Stimulated activated memory B cell treated with anti-CD40 and anti-IgM and Interleukin-4, amounts not matched to agents 10 μg/mL and 1 μg/mL and 100 μg/mL, for 72 hours (primary cell): ENCODE data around the gene NPRL2.

ENCODE experiments used
- ATAC-seq: fragments of 150-1000 bp; cut with Tn5 transposase; 2 replicates; pipeline ENCODE4 v1.10.0; 2021
- H3K27ac Mint-ChIP-seq: one replicate; pipeline ENCODE4 v1.8.0; 2022; ENCODE audit warnings: mild to moderate bottlenecking, mixed read lengths
- H3K27me3 Mint-ChIP-seq: one replicate; pipeline ENCODE4 v1.8.0; 2022; ENCODE audit warnings: mixed read lengths
- H3K36me3 Mint-ChIP-seq: one replicate; pipeline ENCODE4 v1.8.0; 2022; ENCODE audit warnings: mixed read lengths
- H3K4me1 Mint-ChIP-seq: one replicate; pipeline ENCODE4 v1.8.0; 2022; ENCODE audit warnings: mixed read lengths
- H3K4me3 Mint-ChIP-seq: one replicate; pipeline ENCODE4 v1.8.0; 2022; ENCODE audit warnings: mild to moderate bottlenecking, moderate library complexity, mixed read lengths
- H3K9me3 Mint-ChIP-seq: one replicate; pipeline ENCODE4 v1.8.0; 2022; ENCODE audit warnings: mixed read lengths

NPRL2 gene

DNA sequence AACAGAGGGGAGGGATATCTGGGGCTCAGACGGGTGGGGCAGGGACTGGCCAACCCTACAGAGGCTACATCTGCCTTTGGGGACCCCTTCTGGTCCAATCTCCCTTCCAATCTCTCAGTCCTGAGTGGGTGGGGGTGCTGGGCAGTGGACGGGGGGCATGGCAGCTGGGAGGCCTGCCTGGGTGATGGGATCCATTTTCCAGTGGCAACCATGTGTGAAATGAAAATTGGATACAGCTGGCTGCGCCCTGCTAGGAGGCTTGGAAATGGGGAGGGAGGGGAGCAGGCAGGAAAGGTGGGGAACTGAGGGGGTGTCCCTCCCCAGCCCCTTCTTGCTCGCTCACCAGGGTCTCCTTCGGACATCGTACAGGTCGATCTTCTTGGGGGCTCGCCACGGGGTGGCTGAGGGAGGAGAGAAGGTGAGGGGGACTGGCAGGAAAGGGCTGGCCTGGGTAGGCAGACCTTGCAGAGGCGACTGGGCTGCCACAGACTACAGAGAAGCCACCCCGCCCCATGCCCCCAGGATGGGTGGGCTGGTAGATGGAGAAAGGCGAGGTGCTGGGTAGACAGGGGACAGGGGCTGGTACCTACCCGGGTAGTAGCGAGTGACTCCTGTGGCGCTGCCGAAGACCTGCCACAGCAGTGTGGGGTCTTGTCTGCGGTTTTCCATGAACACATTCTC, 30.0 kb upstream of the NPRL2 start:
- ATAC-seq, result no peak
- H3K4me3 Mint-ChIP-seq, result no peak overlapping the region
- H3K27ac Mint-ChIP-seq, result no peak overlapping the region
- H3K27me3 Mint-ChIP-seq, result peaks cover 18% of the 10 kb centered on the region
- H3K36me3 Mint-ChIP-seq, result no peaks in the 10 kb centered on the region
- H3K4me1 Mint-ChIP-seq, result no peaks in the 10 kb centered on the region
- H3K9me3 Mint-ChIP-seq, result no peaks in the 10 kb centered on the region

DNA sequence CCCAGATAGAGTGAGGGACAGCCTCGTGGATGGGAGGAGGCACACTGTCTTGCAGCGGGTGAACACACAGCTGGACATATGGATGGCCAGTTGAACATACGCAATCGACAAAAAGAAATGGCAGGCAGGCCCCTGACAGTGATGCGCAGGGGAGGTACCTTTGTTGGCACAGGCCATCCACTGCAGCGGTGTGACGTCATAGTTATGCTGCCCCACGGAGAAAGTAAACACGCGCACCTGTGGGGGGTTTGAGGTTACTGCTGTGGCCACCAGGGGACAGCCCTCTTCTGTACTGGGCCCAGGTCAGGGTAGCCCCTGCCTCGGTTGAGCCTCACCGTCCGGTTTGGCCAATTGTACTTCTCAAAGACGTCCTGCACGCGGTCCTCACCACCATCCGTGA, 28.2 kb upstream of the NPRL2 start:
- H3K4me3 Mint-ChIP-seq, result no peak overlapping the region
- no peaks in the 10 kb centered on the region for H3K4me1 Mint-ChIP-seq
- peaks cover 7% of the 10 kb centered on the region for H3K27me3 Mint-ChIP-seq
- no peaks in the 10 kb centered on the region for H3K9me3 Mint-ChIP-seq
- no peak overlapping the region for H3K27ac Mint-ChIP-seq
- no peaks in the 10 kb centered on the region for H3K36me3 Mint-ChIP-seq
- ATAC-seq, result no peak

DNA sequence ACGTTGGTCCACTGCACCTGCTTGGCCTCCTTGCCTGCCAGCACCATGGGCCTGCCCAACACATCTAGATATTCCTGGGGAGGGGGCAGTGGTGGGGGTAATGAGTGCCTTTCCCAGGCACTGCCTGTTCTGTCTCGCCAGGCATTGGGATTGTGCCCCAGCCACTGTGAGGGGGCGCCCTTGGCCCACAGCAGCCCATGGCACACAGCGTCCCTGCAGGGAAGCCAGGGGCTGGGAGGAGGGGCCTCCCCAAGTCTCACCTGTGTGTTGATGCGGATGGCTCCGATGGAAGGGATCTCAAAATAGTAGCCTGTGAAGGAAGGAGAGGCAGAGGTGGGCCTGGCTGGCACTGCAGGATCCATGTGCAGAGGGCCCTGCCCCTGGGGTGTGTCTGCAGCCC, 27.4 kb upstream of the NPRL2 start:
- Mint-ChIP-seq H3K36me3 (no peaks in the 10 kb centered on the region), H3K27ac (no peak overlapping the region), H3K4me3 (no peak overlapping the region), H3K9me3 (no peaks in the 10 kb centered on the region), H3K27me3 (peaks cover 14% of the 10 kb centered on the region), H3K4me1 (no peaks in the 10 kb centered on the region)
- no peak for ATAC-seq

DNA sequence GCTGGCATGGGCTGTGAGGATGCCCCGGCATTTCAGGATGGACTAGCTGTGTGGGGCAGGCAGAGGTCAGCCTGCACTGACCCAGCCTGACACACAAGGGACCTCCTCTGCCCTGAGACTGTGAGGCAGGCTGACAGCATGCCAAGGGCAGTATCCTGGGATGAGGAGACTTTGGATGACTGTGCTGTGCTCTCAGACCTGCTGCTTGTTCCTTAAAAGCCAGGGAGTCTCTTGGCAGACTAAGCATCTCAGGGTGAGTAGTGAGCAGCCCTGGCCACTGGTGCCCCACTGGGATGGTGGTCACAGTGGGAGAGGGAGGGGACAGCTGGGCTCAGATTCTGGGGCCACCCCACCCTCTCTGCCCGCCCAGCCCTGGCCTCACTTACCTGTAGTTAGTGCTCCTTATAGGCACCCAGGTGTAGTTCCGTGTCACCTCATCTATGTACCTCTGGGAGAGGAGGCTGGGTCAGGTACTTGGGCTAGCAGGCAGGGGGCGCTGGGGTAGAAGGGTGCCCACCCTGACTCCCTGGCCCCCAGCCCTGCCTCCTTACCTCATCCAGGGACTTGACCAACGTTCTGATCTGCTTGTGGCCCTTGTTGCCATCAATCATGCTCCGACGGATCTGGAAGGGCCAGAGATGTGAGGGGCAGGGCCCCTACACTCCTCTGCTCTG, 24.8 kb upstream of the NPRL2 start:
- ATAC-seq, result no peak
- H3K36me3 Mint-ChIP-seq, result no peaks in the 10 kb centered on the region
- H3K9me3 Mint-ChIP-seq, result no peaks in the 10 kb centered on the region
- H3K27ac Mint-ChIP-seq, result no peak overlapping the region
- H3K4me3 Mint-ChIP-seq, result no peak overlapping the region
- H3K27me3 Mint-ChIP-seq, result peaks cover 23% of the 10 kb centered on the region
- peaks cover 6% of the 10 kb centered on the region for H3K4me1 Mint-ChIP-seq

DNA sequence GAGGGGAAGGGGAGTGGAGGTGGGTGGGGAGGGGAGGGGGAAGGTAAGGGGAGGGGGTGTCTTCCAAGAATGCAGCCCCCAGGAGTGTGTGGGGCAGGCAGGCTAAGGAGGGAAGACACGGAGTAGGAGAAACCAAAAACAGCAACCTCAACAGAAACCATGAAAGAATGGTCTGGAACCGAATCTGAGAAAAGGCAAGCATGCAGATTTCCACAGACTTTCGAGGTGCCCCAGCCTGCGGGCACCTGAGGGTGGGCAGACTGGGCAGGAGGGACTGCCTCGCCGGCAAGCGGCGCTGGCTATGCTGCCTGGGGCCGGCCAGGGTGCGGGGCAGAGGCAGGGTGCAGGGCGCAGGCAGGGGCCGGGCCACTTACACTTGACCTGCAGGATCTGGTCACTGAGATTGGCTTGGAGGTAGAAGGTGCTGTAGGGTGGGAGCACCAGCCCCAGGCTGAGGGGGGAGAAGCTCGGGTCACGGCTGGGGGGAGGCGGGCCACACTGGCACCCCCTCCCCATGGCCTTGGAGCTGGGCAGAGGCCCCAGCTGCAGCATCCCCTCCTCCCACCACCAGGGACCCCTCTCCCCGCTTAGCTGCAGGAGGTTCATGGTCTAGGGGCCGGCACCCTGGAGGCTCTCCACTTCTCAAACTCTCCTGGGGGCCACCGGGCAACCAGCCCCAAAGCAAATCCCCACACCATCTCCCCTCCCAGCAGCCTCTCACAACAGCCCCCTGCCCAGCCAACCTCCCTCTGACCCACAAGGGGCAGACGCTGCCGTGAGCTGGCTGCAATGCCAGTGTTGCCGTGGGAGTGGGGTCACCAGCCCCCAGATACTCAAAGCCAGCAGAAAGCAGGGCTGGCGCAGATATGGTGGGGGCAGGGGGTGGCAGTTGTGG, 24.0 kb upstream of the NPRL2 start:
- no peak overlapping the region for H3K27ac Mint-ChIP-seq
- peaks cover 19% of the 10 kb centered on the region for H3K27me3 Mint-ChIP-seq
- H3K4me1 Mint-ChIP-seq, result peaks cover 6% of the 10 kb centered on the region
- H3K9me3 Mint-ChIP-seq, result no peaks in the 10 kb centered on the region
- H3K4me3 Mint-ChIP-seq, result no peak overlapping the region
- no peaks in the 10 kb centered on the region for H3K36me3 Mint-ChIP-seq
- peak; percentile 1 for ATAC-seq

DNA sequence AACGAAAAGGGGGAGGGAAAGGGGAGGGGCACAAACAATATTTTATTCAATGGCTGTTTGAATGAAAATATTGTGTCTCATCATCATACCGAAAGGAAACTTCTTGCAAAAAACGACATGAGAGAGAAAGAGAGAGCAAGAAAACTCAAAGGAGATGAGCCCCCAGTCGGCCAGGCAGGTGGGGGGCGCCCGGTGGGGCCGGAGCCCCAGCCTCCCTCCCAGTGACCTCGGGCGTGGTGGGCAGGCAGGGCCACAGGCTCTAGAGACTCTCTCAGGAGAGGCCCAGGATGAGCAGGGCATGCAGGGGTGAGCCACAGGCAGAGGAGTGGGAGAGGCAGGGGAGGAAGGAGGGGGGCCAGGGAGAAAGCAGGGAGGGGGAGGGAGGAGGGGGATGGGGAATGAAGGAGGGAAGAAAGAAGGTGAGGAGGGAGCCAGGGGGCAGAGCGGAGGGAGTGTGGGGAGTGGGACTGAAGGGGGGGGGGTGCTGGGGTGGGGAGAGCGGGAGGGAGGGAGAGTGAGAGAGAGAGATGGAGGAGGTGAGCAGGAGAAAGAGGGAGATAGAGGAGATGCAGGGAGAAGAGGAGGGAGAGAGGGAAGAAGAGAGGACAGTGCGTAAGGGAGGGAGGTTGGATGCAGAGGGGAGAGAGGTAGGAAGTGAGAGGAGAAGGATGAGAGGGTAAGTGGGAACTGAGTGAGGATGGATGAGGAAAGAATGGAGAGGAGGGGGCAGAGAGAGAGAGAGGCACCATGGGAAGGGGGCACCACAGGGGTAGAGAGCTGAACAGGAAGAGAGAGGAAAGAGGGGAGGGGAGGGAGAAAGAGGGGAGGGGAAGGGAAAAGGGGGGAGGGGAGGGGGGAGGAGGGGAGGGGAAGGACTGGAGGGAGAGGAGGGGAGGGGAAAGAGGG, 22.8 kb upstream of the NPRL2 start:
- H3K36me3 Mint-ChIP-seq, result no peaks in the 10 kb centered on the region
- no peak overlapping the region for H3K4me3 Mint-ChIP-seq
- H3K27me3 Mint-ChIP-seq, result peaks cover 19% of the 10 kb centered on the region
- H3K27ac Mint-ChIP-seq, result no peak overlapping the region
- H3K9me3 Mint-ChIP-seq, result no peaks in the 10 kb centered on the region
- no peak for ATAC-seq
- H3K4me1 Mint-ChIP-seq, result peaks cover 6% of the 10 kb centered on the region

DNA sequence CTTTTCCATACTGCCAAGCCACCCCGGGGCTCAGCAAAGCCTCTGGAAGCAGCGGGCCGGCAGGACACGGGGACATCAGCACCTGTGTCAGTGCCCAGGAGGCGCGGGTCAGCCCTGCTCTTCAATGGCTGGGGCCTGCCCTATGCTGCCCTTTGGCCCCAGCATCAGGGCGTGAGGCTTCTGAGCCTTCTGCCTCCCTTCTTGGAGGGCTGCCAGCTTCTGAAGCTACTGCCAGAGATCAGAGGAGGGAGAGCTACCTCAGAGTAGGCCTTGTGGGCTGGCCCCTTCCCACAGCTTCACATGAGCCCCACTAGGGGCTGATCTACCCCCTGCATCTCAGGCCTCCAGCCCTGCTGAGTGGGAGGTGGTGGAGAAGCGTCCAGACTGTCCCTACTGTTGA, 21.8 kb upstream of the NPRL2 start:
- no peak for ATAC-seq
- Mint-ChIP-seq H3K4me3 (no peak overlapping the region), H3K36me3 (no peaks in the 10 kb centered on the region), H3K27me3 (peaks cover 19% of the 10 kb centered on the region), H3K4me1 (peaks cover 6% of the 10 kb centered on the region), H3K27ac (no peak overlapping the region), H3K9me3 (no peaks in the 10 kb centered on the region)

DNA sequence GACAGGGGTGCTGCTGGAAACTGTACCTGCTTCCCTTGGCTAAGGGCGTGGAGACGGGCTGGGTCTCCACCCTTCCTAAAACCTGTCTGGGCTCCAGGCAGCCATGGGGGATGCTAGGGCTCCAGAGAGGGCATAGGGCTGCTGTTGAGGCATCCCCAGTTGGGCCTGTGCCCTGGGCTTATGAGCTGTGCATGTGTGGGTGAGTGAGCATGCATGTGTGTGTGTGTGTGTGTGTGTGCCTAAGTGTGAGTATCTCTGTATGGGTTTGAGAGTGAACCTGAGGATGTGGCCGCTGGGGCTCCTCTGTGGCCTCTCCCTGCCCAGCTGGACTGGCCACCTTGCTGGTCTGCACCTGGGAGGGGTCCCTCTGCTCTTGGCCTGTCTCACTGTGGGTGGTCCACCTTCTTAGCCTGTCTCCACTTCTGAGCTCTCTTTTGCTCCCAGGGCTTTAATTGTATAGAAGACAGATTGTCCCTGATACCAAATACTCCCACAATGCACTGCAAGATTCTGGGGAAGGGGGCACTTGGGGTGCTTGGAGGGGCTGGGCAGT, 20.6 kb upstream of the NPRL2 start:
- Mint-ChIP-seq H3K4me1 (peaks cover 9% of the 10 kb centered on the region), H3K27ac (no peak overlapping the region), H3K27me3 (peaks cover 19% of the 10 kb centered on the region), H3K36me3 (no peaks in the 10 kb centered on the region), H3K4me3 (no peak overlapping the region), H3K9me3 (no peaks in the 10 kb centered on the region)
- no peak for ATAC-seq

DNA sequence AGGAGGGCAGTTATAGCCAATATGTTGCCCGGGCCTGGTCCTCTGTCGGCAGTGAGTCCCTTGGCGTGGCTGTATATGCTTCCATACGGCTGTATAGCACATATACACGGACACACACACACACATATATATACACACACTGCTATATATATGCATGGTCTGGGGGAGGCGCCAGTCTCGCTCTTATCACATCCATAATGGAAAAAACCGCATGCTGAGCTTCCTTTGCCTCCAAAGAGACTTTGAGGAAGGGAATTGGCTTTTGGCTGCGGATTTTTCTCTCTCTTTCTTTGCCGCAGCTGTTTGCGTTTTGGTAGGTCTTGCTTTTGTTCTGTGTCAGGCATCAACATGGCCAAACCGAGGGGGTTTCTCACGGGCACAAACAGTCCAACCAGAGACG, 20.0 kb upstream of the NPRL2 start:
- no peaks in the 10 kb centered on the region for H3K9me3 Mint-ChIP-seq
- no peak overlapping the region for H3K4me3 Mint-ChIP-seq
- H3K36me3 Mint-ChIP-seq, result no peaks in the 10 kb centered on the region
- H3K4me1 Mint-ChIP-seq, result peaks cover 15% of the 10 kb centered on the region
- H3K27ac Mint-ChIP-seq, result no peak overlapping the region
- no peak for ATAC-seq
- H3K27me3 Mint-ChIP-seq, result peaks cover 19% of the 10 kb centered on the region

DNA sequence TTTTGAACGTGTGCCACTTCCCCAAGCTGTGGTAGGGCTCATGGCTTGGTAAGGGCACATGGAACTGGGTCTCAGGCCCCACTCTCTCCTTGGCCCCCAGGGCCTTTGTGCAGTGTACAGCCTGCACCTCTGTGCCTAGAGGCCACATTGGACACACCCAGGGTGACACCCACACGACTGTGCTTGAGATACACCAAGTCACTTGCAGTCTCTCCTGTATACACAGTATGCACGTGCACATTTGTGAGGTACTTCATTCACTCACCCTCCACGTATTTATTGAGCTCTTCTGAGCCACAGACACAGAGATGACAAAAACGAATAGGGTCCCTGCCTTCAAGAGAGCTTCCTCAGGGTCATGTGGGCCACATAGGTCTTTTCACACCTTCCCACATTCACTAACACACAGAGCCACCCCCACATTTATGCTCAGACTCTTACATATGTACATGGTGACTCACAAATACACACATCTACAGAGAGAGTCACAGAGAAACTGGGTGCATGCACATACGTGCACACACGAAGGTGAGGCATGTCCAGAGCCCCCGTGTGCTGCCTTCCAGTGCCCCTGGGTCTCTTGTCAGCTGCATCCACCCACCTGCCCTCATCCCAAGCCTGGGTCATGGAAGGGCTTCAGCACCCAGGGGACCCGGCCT, 18.6 kb upstream of the NPRL2 start:
- no peaks in the 10 kb centered on the region for H3K9me3 Mint-ChIP-seq
- no peaks in the 10 kb centered on the region for H3K36me3 Mint-ChIP-seq
- peaks cover 25% of the 10 kb centered on the region for H3K4me1 Mint-ChIP-seq
- peaks cover 19% of the 10 kb centered on the region for H3K27me3 Mint-ChIP-seq
- H3K27ac Mint-ChIP-seq, result no peak overlapping the region
- ATAC-seq, result no peak
- H3K4me3 Mint-ChIP-seq, result no peak overlapping the region

DNA sequence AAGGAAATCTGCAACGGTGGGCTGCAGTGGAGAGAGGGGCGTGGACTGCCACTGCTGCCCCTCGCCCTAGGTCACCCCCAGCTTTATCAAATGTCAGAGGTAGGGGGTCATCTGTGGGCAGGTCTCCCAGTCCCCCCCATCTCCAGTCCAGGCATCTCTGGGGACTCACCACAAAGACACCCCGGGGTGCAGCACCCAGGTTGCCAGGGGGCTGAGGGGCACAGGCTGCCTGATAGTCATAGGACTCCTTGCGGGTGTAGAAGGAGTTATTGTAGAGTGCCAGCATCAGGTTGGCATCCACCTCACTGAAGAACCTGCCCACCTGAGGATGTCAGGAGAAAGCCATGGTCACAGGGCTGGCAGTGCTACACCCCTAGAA, 15.3 kb upstream of the NPRL2 start:
- H3K27me3 Mint-ChIP-seq, result no peaks in the 10 kb centered on the region
- no peaks in the 10 kb centered on the region for H3K9me3 Mint-ChIP-seq
- ATAC-seq, result no peak
- H3K36me3 Mint-ChIP-seq, result no peaks in the 10 kb centered on the region
- H3K27ac Mint-ChIP-seq, result peak overlapping the region; percentile 89
- peak overlapping the region; percentile 88 for H3K4me3 Mint-ChIP-seq
- H3K4me1 Mint-ChIP-seq, result peaks cover 22% of the 10 kb centered on the region

DNA sequence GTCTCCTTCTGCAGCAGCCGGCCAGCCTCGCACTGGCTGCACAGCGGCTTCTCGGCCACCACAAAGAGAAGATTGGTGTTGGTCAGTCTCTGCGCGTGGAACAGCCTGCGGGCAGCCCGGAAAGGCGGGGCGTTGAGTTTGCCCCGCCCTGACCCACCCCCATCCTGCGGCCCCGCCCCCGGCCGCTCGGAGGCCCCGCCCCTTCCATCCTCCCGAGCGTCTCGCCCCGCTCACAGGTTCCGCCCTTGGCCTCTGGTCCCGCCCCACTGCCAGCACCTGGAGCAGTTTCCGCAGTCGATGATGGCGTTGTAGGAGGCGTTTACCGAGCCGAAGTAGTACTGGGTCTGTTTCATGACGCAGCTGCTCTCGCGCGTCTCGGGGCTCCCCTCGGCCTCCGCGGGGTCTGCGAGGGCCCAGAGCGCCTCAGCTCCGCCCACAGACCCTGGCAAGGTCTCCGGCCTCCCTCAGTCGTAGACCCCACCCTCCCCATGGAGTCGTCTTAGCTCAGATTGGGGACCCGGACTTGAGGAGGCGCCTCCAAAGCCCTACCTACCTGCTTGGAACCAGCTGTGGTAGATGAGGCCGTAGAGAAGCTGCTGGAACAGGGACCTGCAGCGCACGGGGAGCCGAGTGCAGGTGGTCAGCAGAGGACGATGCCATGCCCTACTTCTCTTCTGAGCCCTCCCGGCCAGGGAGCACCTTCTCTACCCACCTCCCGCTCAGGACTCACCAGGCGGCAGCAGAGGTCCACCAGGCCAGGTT, 14.7 kb upstream of the NPRL2 start:
- Mint-ChIP-seq H3K9me3 (no peaks in the 10 kb centered on the region), H3K27ac (peak overlapping the region; percentile 89), H3K4me1 (peaks cover 23% of the 10 kb centered on the region), H3K27me3 (no peaks in the 10 kb centered on the region), H3K36me3 (no peaks in the 10 kb centered on the region), H3K4me3 (peak overlapping the region; percentile 88)
- peak; percentile 95 for ATAC-seq

DNA sequence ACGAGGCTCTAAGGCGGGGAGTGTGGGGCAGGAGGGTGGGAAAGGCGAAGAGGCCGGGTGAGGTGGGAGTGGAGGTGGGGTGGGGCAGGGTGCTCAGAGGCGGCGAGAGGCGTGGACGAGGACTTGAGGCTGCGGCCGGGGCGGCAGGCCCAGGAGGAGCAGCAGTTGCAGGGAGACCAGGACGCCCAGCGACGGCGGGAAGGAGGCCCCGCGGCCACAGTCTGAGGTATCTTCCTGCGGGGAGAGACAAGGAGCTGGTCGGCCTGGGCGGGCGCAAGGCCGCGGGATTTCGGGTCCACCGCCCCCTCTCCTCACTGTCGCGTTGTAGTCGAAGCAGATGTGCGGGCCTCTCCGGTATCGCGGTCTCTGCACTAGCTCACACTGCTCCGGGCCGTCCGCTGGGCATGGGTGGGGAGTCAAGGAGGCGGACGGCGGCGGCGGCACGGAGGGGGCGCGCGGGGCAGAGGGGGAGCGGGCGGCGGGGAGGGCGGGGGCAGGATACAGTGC, 14.1 kb upstream of the NPRL2 start:
- peak; percentile 2 for ATAC-seq
- Mint-ChIP-seq H3K9me3 (no peaks in the 10 kb centered on the region), H3K4me1 (peaks cover 29% of the 10 kb centered on the region), H3K27me3 (no peaks in the 10 kb centered on the region), H3K36me3 (no peaks in the 10 kb centered on the region), H3K4me3 (peak overlapping the region; percentile 88), H3K27ac (peak overlapping the region; percentile 89)
